Heart left ventricle (tissue), 16 donors: Measurements from ENCODE around the gene TAT. TPM values are rescaled to one million over a fixed set of nuclear protein-coding genes. Genes with fewer than 3 reads are reported as not detected.

Experiments used
- ATAC-seq, 4 donors: fragments of 200-7000 bp; cut with Tn5 transposase; one replicate each; pipeline ENCODE4 v1.9.1; 2020 to 2022; ENCODE audit warnings: moderate library complexity in 4 of 4, mild to moderate bottlenecking in 3 of 4, moderate number of reproducible peaks in 1 of 4
- DNase-seq, 5 donors: peaks; one replicate each; pipeline ENCODE4 v3.0.0-alpha.2; 2020
- H3K27ac ChIP-seq, 12 donors: fragments of 200-600 bp; sonication (generic) in 4 of 12; one replicate each; pipeline versions ENCODE4 v1.5.0 to v1.8.0; 2016 to 2022; ENCODE audit warnings: mild to moderate bottlenecking in 2 of 12
- H3K27me3 ChIP-seq, 9 donors: fragments of 200-600 bp; sonication (generic) in 2 of 9; one replicate each; pipeline versions ENCODE4 v1.5.1 to v1.8.0; 2016 to 2022; ENCODE audit warnings: mild to moderate bottlenecking in 3 of 9
- H3K36me3 ChIP-seq, 9 donors: fragments of 200-600 bp; sonication (generic) in 2 of 9; one replicate each; pipeline versions ENCODE4 v1.5.0 to v1.8.0; 2018 to 2022; ENCODE audit warnings: mild to moderate bottlenecking in 2 of 9
- H3K4me1 ChIP-seq, 12 donors: fragments of 200-600 bp; sonication (generic) in 4 of 12; one replicate each; pipeline versions ENCODE4 v1.5.0 to v1.8.0; 2016 to 2022; ENCODE audit warnings: mild to moderate bottlenecking in 3 of 12
- H3K4me3 ChIP-seq, 12 donors: fragments of 200-600 bp; sonication (generic) in 4 of 12; one replicate each; pipeline versions ENCODE4 v1.5.0 to v1.8.0; 2017 to 2022; ENCODE audit warnings: mild to moderate bottlenecking in 9 of 12, moderate library complexity in 4 of 12
- H3K9me3 ChIP-seq, 12 donors: fragments of 200-600 bp; sonication (generic) in 4 of 12; one replicate each; pipeline versions ENCODE4 v1.5.0 to v1.8.0; 2016 to 2022; ENCODE audit warnings: mild to moderate bottlenecking in 1 of 12
- CTCF ChIP-seq, 12 donors: fragments of 200-600 bp; sonication (generic) in 4 of 12; IDR thresholded peaks; one replicate each; pipeline versions ENCODE4 v1.5.0 to v1.8.0; 2018 to 2022; ENCODE audit warnings: antibody characterized with exemption in 12 of 12, mild to moderate bottlenecking in 5 of 12
- POLR2A ChIP-seq, 2 donors: fragments of 450-650 bp; IDR thresholded peaks; one replicate each; pipeline ENCODE4 v1.6.1; 2017; ENCODE audit warnings: antibody characterized with exemption in 2 of 2, mild to moderate bottlenecking in 2 of 2, moderate library complexity in 2 of 2
- WGBS, 4 donors: extraction: QIAGEN DNeasy Blood & Tissue Kit in 2 of 4; methylation state at CpG; one replicate each; pipeline versions ENCODE4 v1.1.5 to v1.1.7; 2013 to 2018; 5-methylcytosine and 5-hydroxymethylcytosine counted together
- intact Hi-C, 10 donors: fragments of 100-400 bp; cut with DNase I; formaldehyde crosslinking; loops; one replicate each; pipeline versions ENCODE4 v1.11.1 to v1.14.2; 2022
- polyA plus RNA-seq, 2 donors: library from polyadenylated mRNA; stranded (reverse); fragments of 200-250 nt; gene quantifications; one replicate each; pipeline ENCODE4 v1.2.3, GENCODE V29; 2013
- total RNA-seq, 9 donors: library from RNA; depleted of rRNA in 2 of 9; stranded (reverse); fragments of >200 nt in 2 of 9; fragmentation: NEBNext Ultra II Directional in 3 of 9; extraction: Animal tissue kit (Norgen Biotek cat#: 25700) in 3 of 9; gene quantifications; one replicate each; pipeline versions ENCODE4 v1.1.0 to v1.2.4, GENCODE V29; 2016 to 2023
- donor health status: ischemic (EF 13 %, LVEDD 7.1; RV severe dilation, severe dysfunction).
- donor health status: healthy with polysubstance abuse.
- donor health status: DM: no; HTN: yes; CAD: no.
- donor health status: DM: no; HTN: no; CAD: no.
- donor health status: ischemic (EF 25% LVEDD 6.9; RV normal size, moderate dysfunction).
- donor health status: ischemic (EF 25% LVEDD 5.7; RV mildly dilated, moderate dysfunction).
- donor health status: healthy.
- donor health status: DM: yes; HTN: yes; CAD: no.
- donor health status: ischemic (EF 35%, LVEDD 5.7; RV mildly dilated, moderate dysfunction).
- donor health status: nonischemic (EF 11% LVEDD 7.7; RV severe dilation, severe dysfunction).
- donor health status: DM: yes; HTN: yes; CAD: no.
- donor health status: PGD.
- donor health status: ischemic (EF 29% LVEDD 5.4; RV normal size, mild dysfunction).
- donor health status: nonischemic (EF 23%, LVEDD 6.1; RV moderate dilation, normal function).

The TAT gene
- total and polyA plus RNA-seq, 11 donors = 0.05 to 0.50 TPM; not detected in 9

- ATAC-seq = no peak
- intact Hi-C loops = no loop called here
- Histone ChIP-seq H3K27me3 (peaks cover 0 to 61% (median 9%) of the 10 kb centered on the region in 9 donors), H3K4me3 (no peak overlapping the region), H3K36me3 (no peaks in the 10 kb centered on the region), H3K27ac (no peak overlapping the region), H3K4me1 (peaks cover 0 to 6% (median 0%) of the 10 kb centered on the region in 12 donors), H3K9me3 (no peaks in the 10 kb centered on the region)
- no peak for TF ChIP-seq CTCF (IDR thresholded peaks at IDR 0.05)
- no peak for TF ChIP-seq POLR2A (IDR thresholded peaks at IDR 0.05)
- 54 to 71% (median 69%) methylated on average over 4 of the region's 4 CpGs for WGBS, 4 donors
- no peak for DNase-seq
Measured at GRCh38 chr16:71528863-71529262, 48.0 kb downstream of the TAT start.

DNA sequence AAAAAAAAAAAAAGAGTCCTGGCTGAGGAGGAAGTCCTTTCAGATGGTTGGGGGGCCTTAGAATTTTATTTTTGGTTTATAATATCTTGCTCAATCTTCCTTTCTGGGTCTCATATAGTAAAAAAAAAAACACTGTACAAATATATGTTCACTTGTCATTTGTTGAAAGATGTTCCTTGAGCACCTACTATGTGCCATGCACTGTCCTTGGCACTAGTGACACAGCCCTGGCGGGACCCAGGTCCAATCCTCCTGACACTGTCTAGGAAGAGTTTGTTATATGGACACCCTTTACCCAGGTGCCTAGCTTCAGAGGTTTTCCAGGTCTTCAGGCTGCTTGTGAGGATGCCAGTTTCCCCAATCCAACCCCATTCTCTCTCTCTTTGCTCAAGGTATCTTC is 48.6 kb downstream of the TAT start:
- Histone ChIP-seq H3K4me3 (no peak overlapping the region), H3K36me3 (no peaks in the 10 kb centered on the region), H3K4me1 (peaks cover 0 to 6% (median 0%) of the 10 kb centered on the region in 12 donors), H3K27ac (no peak overlapping the region), H3K27me3 (peaks cover 0 to 61% (median 9%) of the 10 kb centered on the region in 9 donors), H3K9me3 (no peaks in the 10 kb centered on the region)
- intact Hi-C loops = no loop called here
- TF ChIP-seq POLR2A (IDR thresholded peaks at IDR 0.05) = no peak
- no peak for TF ChIP-seq CTCF (IDR thresholded peaks at IDR 0.05)
- no peak for ATAC-seq
- DNase-seq = no peak
- 74 to 86% (median 80%) methylated on average over 1 of the region's 1 CpG for WGBS, 4 donors

DNA sequence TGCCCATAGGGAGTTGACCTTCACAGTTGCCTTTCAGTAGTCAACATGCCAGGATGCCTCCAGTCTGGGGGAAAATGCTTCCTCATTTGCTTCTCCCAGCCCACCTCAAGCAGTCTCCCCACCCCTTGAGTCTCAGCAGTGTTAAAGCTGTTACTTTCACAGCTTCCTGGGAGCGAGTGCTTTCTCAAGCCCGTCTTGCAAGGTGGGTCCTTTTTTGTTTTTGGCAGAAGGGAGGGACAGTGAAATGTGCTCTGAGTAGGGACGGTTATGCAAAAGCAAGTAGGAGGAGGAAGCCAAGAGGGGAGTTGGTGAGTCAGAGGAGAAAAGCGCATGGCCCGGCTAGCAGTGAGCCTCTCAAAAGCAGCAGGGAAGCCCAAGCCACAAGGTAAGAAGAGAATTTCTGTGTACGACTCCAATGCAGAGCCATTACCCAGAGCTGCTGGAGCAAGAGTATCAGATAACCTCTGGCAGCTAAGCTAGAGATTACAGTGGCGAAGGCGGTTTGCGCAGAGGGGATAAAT is 50.7 kb downstream of the TAT start, which contains the start of gene CHST4:
Gene CHST4 (plus strand): TSS at position 316 of the 521 bp plus-strand sequence. CDS start 10,252 bp downstream, outside the sequence.
- WGBS, 4 donors = 2 to 5% (median 4%) methylated on average over 9 of the region's 9 CpGs
- H3K4me3 ChIP-seq = no peak within 1 kb of the TSS

More for the DNA sequence above, 50.7 kb downstream of the TAT start, which contains the start of gene CHST4:
- ATAC-seq = peak in 1 of 4 donors; percentile 61
- no peak within 1 kb of the TSS for H3K27ac ChIP-seq
- H3K27me3 ChIP-seq = peaks cover 0 to 57% (median 9%) of the 10 kb centered on the region in 9 donors
- H3K36me3 ChIP-seq = no peaks in the 10 kb centered on the region
- no peaks in the 10 kb centered on the region for H3K9me3 ChIP-seq
- TF ChIP-seq POLR2A (IDR thresholded peaks at IDR 0.05) (no peak), CTCF (IDR thresholded peaks at IDR 0.05) (no peak)
- no peak for DNase-seq
- intact Hi-C loops = no loop called here
- peaks cover 0 to 6% (median 0%) of the 10 kb centered on the region in 12 donors for H3K4me1 ChIP-seq
